GM18511 (cell line): Measurements from ENCODE around the gene GPR158.

ENCODE experiments used
- ATAC-seq: cut with Tn5 transposase; IDR thresholded peaks from one replicate; pipeline ENCODE4 v1.9.1; 2021; ENCODE audit warnings: mild to moderate bottlenecking, moderate library complexity; ENCODE audit not compliant: unreplicated experiment

GPR158 gene

DNA sequence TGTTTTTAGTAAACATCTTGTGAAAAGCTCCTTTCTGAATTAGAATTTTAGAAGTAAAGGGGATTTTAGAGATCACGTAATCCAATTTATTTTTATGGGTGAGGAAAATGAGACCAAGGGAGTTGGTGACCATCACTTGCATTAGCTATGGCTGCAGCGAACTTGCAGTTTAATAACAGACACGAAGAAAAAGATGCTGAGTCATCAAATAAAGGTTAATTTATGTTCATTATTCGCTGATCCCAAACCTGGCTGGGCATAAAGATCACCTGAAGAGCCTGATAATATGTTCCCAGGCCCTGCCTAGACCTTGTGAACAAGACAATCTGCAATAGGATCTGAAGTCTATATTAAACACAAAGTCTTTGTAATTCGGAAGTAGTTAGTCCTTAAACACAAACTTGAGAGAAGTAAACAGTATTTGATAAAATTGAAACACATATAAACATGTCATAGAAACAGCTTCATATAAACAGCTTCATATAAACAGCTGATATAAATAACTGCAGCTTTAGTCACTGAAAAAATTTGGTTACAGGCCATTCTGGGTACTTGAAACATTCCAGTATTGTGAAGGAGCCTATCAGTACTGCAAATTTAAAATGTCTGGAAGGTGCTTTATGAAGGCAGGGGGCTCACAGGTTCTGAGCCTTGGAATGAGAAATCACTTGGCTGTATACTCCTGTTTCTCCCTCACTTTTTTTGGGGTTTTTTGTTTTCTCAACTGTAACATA is 16.5 kb downstream of the GPR158 start:
- ATAC-seq: no peak

DNA sequence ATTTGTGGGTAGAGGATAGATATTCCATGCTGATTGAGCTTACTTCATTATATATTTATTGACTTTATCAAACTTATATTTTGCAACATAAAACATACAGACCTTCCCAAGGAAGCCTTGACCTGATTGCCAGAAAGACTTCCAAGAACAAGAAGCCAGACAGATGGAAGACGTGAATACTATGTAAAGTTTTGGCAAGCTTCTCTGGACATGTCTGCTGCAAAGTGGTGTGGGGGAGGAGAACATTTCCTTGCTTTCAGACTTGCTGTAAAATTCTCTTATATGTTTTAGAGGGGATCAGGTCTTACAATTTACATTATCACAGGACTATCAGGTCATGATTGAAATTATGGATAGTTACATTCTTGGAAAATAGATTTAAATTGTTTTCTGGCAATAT is 23.4 kb downstream of the GPR158 start:
- no peak for ATAC-seq

DNA sequence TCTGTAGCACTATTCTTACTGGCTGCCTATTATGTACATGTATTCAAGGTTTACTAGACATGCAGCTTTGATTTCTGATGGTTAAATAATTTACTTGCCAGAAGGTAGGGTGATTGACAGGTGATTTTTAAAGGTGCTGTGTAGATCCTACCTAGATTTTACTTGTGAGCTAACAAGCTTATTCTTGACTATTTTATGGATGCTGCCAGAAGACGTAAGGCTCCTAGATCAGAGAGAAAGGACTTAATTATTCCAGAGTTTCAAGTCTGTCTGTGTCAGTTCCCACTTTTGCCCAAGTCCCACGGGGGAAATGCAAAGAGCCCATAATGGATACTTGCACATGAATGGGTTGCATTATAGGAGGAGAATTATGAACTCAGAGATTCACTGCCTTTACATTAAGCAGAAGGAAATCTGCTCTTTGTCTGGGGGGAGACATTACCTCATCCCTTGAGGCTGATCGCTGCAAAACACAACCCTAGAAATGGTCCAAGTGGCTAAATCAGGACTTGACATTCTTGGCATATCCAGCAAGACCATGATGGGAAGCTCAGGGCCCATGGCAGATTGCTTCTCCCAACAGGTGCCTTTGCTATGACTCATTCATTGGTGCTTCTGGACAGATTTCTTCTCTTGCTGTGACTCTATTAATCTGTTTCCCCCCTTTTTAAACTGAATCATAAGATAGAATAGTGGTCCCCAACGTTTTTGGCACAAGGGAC is 32.1 kb downstream of the GPR158 start:
- ATAC-seq: no peak

GRCh38 chr10:25209618-25210017 is 34.8 kb downstream of the GPR158 start:
- ATAC-seq: no peak

DNA sequence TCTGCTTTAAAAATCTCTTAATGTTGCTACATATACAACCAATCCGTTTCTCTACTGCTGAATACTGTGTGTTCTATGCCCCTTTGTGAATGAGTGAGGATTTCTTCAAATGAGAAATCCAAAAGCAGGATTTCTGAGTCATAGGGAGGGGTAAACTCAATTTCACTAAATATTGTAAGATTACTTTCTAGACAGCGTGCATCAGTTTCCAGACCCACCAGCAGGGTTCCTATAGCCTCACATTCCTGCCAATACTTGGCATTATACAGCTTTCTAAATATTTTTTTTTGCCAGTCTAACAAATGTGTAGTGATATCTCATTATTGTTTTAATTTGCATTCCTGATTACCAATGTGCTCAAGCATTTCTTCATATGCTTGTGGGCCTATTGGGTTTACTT is 35.5 kb downstream of the GPR158 start:
- ATAC-seq: no peak

DNA sequence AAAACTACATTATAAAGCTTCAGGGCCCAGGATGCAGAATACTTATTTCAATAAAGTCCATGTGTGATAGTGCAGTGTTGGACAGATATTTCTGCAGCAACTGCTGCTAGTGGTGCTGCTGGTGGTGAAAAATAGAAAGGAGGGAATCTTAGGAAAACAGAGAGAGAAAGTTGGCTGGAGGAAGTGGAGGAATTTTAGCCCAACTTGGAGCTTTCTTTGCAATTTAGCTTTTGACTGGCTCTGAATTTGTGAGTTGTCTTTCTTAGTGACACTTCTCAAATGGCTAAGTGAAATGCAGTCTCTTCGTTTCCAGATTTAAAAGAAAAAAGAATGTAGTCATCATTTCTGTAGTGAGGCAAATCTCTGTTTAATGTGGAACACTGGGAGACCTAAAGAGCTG is 45.4 kb downstream of the GPR158 start:
- no peak for ATAC-seq

DNA sequence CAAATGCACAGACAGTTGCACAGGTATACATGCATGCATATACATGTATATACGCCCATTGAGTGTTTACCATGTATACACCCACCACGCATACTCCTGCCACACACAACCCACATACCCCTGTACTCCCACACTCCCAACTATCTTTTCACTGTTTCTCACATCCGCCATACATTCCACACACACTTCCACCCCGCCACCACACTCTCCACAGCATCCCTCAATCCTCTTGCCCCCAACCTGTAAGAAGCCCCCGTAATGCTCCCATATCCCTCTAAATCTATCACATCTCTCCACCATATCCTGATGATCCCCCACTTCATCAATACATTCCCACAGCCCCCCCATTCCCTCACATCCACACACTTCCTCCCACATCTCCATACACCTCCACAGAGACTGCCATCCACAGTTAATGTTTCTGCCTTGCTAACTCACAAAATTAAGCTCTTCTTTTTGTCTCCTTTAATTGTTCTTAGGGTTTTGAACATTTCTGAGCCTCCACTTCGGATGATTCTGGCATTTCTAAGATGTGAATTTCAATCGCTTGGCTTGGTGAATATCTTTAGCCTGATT is 47.4 kb downstream of the GPR158 start:
- ATAC-seq: no peak

GRCh38 chr10:25226775-25227682 is 52.2 kb downstream of the GPR158 start:
- no peak for ATAC-seq

GRCh38 chr10:25231751-25232150 is 57.0 kb downstream of the GPR158 start:
- ATAC-seq: no peak

DNA sequence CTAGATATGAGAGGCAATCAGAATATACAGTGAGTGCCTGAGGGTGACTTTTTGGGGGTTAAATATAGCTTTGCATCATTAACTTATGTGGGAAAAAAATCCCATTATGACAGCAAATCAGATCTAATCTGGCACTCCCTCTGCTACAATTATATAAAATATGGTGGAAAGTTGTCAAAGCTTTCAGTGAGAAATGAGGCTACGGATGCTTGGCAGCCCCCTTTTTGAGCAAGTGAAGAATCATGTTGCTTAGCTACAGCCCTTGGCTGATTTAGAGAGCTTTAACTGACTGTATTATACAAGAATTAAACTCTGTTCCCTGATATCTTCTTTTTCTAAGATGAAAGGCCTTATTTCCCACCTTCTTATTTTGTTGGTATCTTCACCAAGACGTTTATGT is 57.4 kb downstream of the GPR158 start:
- no peak for ATAC-seq

DNA sequence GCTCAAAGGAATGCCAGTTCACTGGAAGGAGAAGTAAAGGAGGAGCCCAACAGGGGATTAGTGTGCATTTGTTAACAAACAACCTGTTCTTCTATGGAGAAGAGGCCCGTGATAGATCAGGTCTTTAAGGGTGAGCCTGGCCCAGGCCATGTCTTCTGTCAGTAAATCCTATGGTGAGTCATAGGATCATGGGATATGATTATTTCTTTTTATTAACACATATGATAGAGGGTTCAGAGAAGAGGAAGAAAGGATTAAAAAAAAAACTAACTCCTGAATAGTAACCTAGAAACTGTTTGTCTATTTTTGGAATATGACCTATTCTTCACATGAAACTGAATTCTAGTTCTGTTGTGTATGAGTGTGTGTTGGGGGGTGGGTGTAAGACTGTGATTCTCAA is 70.4 kb downstream of the GPR158 start:
- no peak for ATAC-seq

DNA sequence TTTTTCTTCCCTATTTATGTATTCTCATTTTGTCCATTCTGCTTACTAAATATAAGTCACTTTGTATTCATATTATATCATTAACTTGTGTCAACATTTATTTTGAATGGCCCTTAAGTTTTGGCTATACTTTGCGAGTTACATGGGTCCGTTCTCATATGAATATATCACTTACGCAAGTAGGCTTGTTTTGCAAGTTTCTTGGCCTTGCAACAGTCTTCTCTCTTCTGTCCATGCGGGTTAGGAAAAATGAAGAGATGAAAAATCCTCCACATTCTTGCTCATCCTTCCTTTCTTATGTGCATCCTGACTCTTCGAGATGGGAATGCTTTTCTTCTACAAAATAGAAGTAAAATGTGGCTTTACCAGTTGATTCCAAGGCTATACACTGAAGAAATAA is 82.8 kb downstream of the GPR158 start:
- no peak for ATAC-seq

DNA sequence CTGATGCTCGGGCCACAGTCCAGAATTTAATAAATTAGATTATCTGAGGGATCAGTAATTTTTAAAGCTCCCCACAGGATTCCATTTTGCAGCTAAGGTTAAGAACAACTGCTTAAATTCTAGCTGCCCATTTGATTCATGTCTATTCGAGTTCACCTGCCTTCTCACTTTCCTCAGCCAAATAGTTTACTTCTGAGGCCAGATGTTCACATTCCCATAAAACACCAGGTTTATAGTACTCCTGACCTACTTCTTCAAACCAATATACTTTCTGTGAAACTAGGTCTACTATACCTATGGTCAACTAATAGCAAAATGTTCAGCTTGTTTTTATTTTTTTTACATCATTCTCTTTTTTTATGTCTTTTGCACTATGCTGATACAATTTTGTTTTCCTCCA is 86.3 kb downstream of the GPR158 start:
- no peak for ATAC-seq

- no peak for ATAC-seq
These were observed 86.8 kb downstream of the GPR158 start for GRCh38 chr10:25261558-25261957.

GRCh38 chr10:25263931-25264330 is 89.1 kb downstream of the GPR158 start:
- no peak for ATAC-seq

GRCh38 chr10:25278180-25278579 is 103.4 kb downstream of the GPR158 start:
- ATAC-seq: no peak

- no peak for ATAC-seq
These were observed 105.3 kb downstream of the GPR158 start for GRCh38 chr10:25280076-25280475.

DNA sequence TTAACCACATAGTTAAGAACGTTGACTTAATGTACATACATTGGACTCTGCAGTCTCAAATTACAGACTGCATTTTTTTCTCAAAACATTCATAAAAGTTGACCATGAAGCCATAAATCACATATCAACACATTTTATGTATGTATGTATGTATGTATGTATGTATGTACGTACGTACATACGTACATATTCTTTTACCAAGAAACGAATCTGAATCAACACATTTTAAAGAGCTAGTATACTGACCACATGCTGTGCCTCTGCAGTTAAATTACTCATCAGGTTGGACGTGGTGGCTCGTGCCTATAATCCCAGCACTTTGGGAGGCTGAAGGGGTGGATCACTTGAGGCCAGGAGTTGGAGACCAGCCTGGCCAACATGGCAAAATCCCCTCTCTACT is 105.8 kb downstream of the GPR158 start:
- no peak for ATAC-seq

GRCh38 chr10:25285809-25286208 is 111.0 kb downstream of the GPR158 start:
- ATAC-seq: no peak

DNA sequence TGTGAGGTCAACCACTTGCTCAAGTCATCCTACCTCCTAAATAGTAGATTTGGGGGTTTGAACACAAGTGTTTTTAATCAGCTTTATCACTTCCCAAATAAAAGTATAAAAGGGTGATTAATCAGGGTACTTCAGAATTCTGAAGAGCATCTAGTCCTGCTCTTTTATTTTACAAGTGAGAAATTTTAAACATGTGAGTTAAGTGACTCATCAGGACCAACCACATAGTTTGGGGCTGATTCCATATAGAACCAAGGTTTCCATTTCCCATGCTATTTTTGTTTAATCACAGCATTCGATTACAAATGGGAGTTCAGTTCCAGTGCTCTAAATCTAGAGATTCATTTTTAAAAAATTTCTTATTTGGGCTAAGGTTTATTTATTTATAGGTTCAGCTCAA is 113.4 kb downstream of the GPR158 start:
- ATAC-seq: no peak
